OCI-LY1 (cell line): ENCODE data around the gene MACIR.

Source experiments
- H2AFZ ChIP-seq: fragments of 200-600 bp; sonication (generic), shearing (Covaris generic); 2 replicates; pipeline ENCODE4 v1.6.0; 2014; ENCODE audit warnings: antibody characterized with exemption, mild to moderate bottlenecking, low read length
- H3F3A ChIP-seq: fragments of 200-600 bp; sonication (generic), shearing (Covaris generic); 2 replicates; pipeline ENCODE4 v1.6.0; 2014; ENCODE audit warnings: mild to moderate bottlenecking, antibody characterized with exemption, low read length, moderate library complexity; ENCODE audit not compliant: insufficient read depth
- H3K27ac ChIP-seq: fragments of 200-600 bp; sonication (generic); 2 replicates; pipeline ENCODE4 v1.5.1; 2014; ENCODE audit warnings: low read length, mixed run types, mild to moderate bottlenecking, low read depth; ENCODE audit not compliant: poor library complexity, severe bottlenecking
- H3K27me3 ChIP-seq: fragments of 200-600 bp; sonication (generic); 2 replicates; pipeline ENCODE4 v1.6.0; 2014; ENCODE audit warnings: antibody characterized with exemption, mild to moderate bottlenecking, low read length, moderate library complexity; ENCODE audit not compliant: insufficient read depth
- H3K36me3 ChIP-seq: fragments of 200-600 bp; sonication (generic); 2 replicates; pipeline ENCODE4 v1.6.1; 2014; ENCODE audit warnings: mild to moderate bottlenecking, antibody characterized with exemption, low read length, moderate library complexity, mixed read lengths; ENCODE audit not compliant: insufficient read depth
- H3K4me1 ChIP-seq: fragments of 200-600 bp; sonication (generic); 2 replicates; pipeline ENCODE4 v1.5.1; 2014; ENCODE audit warnings: mild to moderate bottlenecking, low read length, moderate library complexity; ENCODE audit not compliant: insufficient read depth, severe bottlenecking
- H3K4me2 ChIP-seq: fragments of 200-600 bp; sonication (generic), shearing (Covaris generic); 2 replicates; pipeline ENCODE4 v1.6.1; 2014; ENCODE audit warnings: low read length
- H3K4me3 ChIP-seq: fragments of 200-600 bp; sonication (generic); 2 replicates; pipeline ENCODE4 v1.5.1; 2014; ENCODE audit warnings: low read length, low read depth, mild to moderate bottlenecking, mixed read lengths; ENCODE audit not compliant: poor library complexity, severe bottlenecking
- H3K79me2 ChIP-seq: fragments of 200-600 bp; shearing (Covaris generic); 2 replicates; pipeline ENCODE4 v1.6.1; 2016; ENCODE audit warnings: mixed run types, low read length, mixed read lengths; ENCODE audit not compliant: insufficient read depth
- H3K9ac ChIP-seq: fragments of 200-600 bp; sonication (generic), shearing (Covaris generic); 2 replicates; pipeline ENCODE4 v1.6.1; 2014; ENCODE audit warnings: mild to moderate bottlenecking, low read length, mixed read lengths
- H3K9me2 ChIP-seq: fragments of 200-600 bp; sonication (generic), shearing (Covaris generic); 2 replicates; pipeline ENCODE4 v1.6.1; 2014; ENCODE audit warnings: low read depth, mild to moderate bottlenecking, low read length, mixed read lengths
- H3K9me3 ChIP-seq: fragments of 200-600 bp; shearing (Covaris generic); 2 replicates; pipeline ENCODE4 v1.6.1; 2014; ENCODE audit warnings: low read length, mixed read lengths
- H4K20me1 ChIP-seq: fragments of 200-600 bp; sonication (generic), shearing (Covaris generic); 2 replicates; pipeline ENCODE4 v1.6.0; 2016; ENCODE audit warnings: mild to moderate bottlenecking, low read length; ENCODE audit not compliant: insufficient read depth
- EZH2 ChIP-seq: fragments of 200-600 bp; sonication (generic), shearing (Covaris generic); IDR thresholded peaks from 2 replicates; pipeline ENCODE4 v1.8.0; 2017; ENCODE audit warnings: borderline replicate concordance, mixed run types, mild to moderate bottlenecking, antibody characterized with exemption, low read length, moderate library complexity, mixed read lengths
- TF ChIP-seq, protein P1 (sequence below): fragments of 200-600 bp; sonication (generic), shearing (Covaris generic); IDR thresholded peaks from 2 replicates; pipeline ENCODE4 v1.5.1; 2017; ENCODE audit warnings: mild to moderate bottlenecking, antibody characterized with exemption, low read length, moderate library complexity, mixed read lengths

The MACIR gene

DNA sequence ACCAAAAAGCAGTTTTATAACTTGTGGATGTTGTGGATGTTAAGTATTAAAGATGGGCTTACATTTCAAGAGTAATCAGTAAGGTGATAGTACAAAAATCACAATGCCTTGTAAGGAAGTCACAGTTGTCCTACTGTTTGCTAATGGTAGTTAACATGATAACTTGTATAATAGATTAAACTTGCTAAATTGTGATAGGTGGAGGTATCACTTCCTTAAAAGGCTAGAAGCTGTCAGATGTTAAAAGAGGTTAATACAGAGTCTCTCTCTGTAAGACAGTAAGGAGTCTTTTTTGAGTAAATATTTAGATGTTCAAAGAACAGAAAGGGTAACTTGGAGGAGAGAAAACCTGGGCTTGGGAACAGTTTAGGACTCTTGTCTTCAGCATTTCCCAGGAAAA is 14.2 kb upstream of the MACIR start:
- H3K9me2 ChIP-seq: no peaks in the 10 kb centered on the region
- H3K79me2 ChIP-seq: no peaks in the 10 kb centered on the region
- H3K9ac ChIP-seq: no peak overlapping the region
- H3F3A ChIP-seq: no peaks in the 10 kb centered on the region
- H3K4me1 ChIP-seq: no peaks in the 10 kb centered on the region
- no peak overlapping the region for H3K4me2 ChIP-seq
- H3K9me3 ChIP-seq: no peaks in the 10 kb centered on the region
- H3K36me3 ChIP-seq: no peaks in the 10 kb centered on the region
- H3K27ac ChIP-seq: no peak overlapping the region
- TF ChIP-seq, protein P1, sequence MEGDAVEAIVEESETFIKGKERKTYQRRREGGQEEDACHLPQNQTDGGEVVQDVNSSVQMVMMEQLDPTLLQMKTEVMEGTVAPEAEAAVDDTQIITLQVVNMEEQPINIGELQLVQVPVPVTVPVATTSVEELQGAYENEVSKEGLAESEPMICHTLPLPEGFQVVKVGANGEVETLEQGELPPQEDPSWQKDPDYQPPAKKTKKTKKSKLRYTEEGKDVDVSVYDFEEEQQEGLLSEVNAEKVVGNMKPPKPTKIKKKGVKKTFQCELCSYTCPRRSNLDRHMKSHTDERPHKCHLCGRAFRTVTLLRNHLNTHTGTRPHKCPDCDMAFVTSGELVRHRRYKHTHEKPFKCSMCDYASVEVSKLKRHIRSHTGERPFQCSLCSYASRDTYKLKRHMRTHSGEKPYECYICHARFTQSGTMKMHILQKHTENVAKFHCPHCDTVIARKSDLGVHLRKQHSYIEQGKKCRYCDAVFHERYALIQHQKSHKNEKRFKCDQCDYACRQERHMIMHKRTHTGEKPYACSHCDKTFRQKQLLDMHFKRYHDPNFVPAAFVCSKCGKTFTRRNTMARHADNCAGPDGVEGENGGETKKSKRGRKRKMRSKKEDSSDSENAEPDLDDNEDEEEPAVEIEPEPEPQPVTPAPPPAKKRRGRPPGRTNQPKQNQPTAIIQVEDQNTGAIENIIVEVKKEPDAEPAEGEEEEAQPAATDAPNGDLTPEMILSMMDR: no peak
- TF ChIP-seq EZH2: no peak
- no peaks in the 10 kb centered on the region for H3K27me3 ChIP-seq
- no peak overlapping the region for H3K4me3 ChIP-seq
- no peaks in the 10 kb centered on the region for H4K20me1 ChIP-seq
- H2AFZ ChIP-seq: no peak overlapping the region

DNA sequence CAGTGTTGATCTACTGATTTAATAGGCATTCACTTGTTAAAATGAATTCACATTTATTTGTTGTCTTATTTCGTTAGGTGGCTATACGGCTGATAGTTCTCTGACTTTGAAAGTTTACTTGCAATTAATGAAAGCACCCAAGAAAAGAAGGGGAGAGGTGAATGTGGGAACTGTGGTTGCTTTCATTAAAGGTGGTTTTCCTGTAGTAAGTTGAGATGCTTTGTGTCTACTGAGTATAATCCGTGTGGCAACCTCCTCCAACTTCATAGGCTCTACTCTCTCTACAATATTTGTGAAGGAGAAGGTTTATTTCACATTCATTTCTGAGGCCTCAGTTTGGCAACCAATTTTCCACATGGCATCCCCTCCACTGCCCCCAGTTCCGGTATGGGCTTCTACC is 12.8 kb upstream of the MACIR start:
- no peaks in the 10 kb centered on the region for H3K9me2 ChIP-seq
- H4K20me1 ChIP-seq: no peaks in the 10 kb centered on the region
- no peaks in the 10 kb centered on the region for H3K4me1 ChIP-seq
- H2AFZ ChIP-seq: no peak overlapping the region
- TF ChIP-seq EZH2: no peak
- TF ChIP-seq, protein P1: no peak
- no peaks in the 10 kb centered on the region for H3K27me3 ChIP-seq
- H3K4me2 ChIP-seq: no peak overlapping the region
- no peaks in the 10 kb centered on the region for H3K36me3 ChIP-seq
- no peaks in the 10 kb centered on the region for H3K9me3 ChIP-seq
- no peak overlapping the region for H3K4me3 ChIP-seq
- H3K9ac ChIP-seq: no peak overlapping the region
- H3K79me2 ChIP-seq: no peaks in the 10 kb centered on the region
- no peak overlapping the region for H3K27ac ChIP-seq
- H3F3A ChIP-seq: no peaks in the 10 kb centered on the region

DNA sequence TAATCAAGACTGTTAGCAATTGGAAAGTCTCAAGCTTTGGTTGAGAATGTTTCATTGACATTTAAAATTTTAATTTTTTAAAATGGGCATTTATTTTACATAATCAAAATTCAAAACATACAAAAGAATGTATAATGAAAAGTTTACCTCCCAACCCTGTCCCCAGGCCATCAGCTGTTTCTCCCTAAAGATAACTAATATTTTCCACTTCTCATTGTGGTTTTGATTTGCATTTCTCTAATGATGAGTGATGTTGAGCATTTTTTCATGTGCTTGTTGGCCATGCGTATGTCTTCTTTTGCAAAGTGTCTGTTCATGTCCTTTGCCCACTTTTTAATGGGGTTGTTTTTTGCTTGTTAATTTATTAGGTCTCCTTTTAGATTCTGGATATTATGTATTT is 11.4 kb upstream of the MACIR start:
- Histone ChIP-seq H3K27me3 (no peaks in the 10 kb centered on the region), H3K4me1 (no peaks in the 10 kb centered on the region), H3K36me3 (no peaks in the 10 kb centered on the region), H4K20me1 (no peaks in the 10 kb centered on the region), H3K9me2 (no peaks in the 10 kb centered on the region), H3K4me2 (no peak overlapping the region), H3F3A (no peaks in the 10 kb centered on the region), H3K4me3 (no peak overlapping the region), H3K27ac (no peak overlapping the region), H2AFZ (no peak overlapping the region), H3K9me3 (no peaks in the 10 kb centered on the region), H3K9ac (no peak overlapping the region), H3K79me2 (no peaks in the 10 kb centered on the region)
- no peak for TF ChIP-seq EZH2
- TF ChIP-seq, protein P1: no peak
